BLaER1 treated with 17β-estradiol and CSF1 and Interleukin-3, amounts not matched to agents 10 nM and 100 nM (cell line): ENCODE results near the gene DNM1.

Source experiments
- H3K27ac ChIP-seq, 11 experiments: shearing (Covaris generic); formaldehyde crosslinking; 2 replicates each; pipeline ENCODE4 v1.8.1; 2022
- H3K27me3 ChIP-seq, 11 experiments: shearing (Covaris generic); formaldehyde crosslinking; 2 replicates each; pipeline ENCODE4 v1.8.1; 2022
- H3K36me3 ChIP-seq, 11 experiments: shearing (Covaris generic); formaldehyde crosslinking; 2 replicates each; pipeline ENCODE4 v1.8.1; 2022
- H3K4me1 ChIP-seq, 10 experiments: shearing (Covaris generic); formaldehyde crosslinking; 2 replicates each; pipeline ENCODE4 v1.8.1; 2022
- H3K4me2 ChIP-seq, 11 experiments: shearing (Covaris generic); formaldehyde crosslinking; 2 replicates each; pipeline ENCODE4 v1.8.1; 2022
- H3K4me3 ChIP-seq, 10 experiments: shearing (Covaris generic); formaldehyde crosslinking; 2 replicates each; pipeline ENCODE4 v1.8.1; 2022
- H3K9ac ChIP-seq, 11 experiments: shearing (Covaris generic); formaldehyde crosslinking; 2 replicates each; pipeline ENCODE4 v1.8.1; 2022
- H3K9me3 ChIP-seq, 11 experiments: shearing (Covaris generic); formaldehyde crosslinking; replicated peaks in 1 of 11; 2 replicates each; pipeline ENCODE4 v1.8.1; 2022
- H4K20me1 ChIP-seq, 11 experiments: shearing (Covaris generic); formaldehyde crosslinking; 2 replicates each; pipeline ENCODE4 v1.8.1; 2022
- Cebpa-rat ChIP-seq, 11 experiments: shearing (Covaris generic); IDR thresholded peaks; 2 replicates each; pipeline ENCODE4 v1.8.1; 2022

Gene DNM1

GRCh38 chr9:128304136-128304970, 101.2 kb downstream of the DNM1 start:
- H3K27me3 ChIP-seq, result no peaks in the 10 kb centered on the region
- no peak for TF ChIP-seq Cebpa-rat (IDR thresholded peaks at IDR 0.05)
- peaks cover 13 to 54% (median 35%) of the 10 kb centered on the region in 11 experiments for H3K36me3 ChIP-seq
- H3K9me3 ChIP-seq, result no peaks in the 10 kb centered on the region
- H4K20me1 ChIP-seq, result peaks cover 0 to 8% (median 0%) of the 10 kb centered on the region in 11 experiments; a peak in 2 of 22 replicates
- no peak overlapping the region for H3K27ac ChIP-seq
- no peak overlapping the region for H3K4me3 ChIP-seq
- H3K9ac ChIP-seq, result no peak overlapping the region; a peak in 1 of 22 replicates
- H3K4me2 ChIP-seq, result no peak overlapping the region
- H3K4me1 ChIP-seq, result peaks cover 0 to 11% (median 0%) of the 10 kb centered on the region in 10 experiments; a peak in 4 of 20 replicates
